Common myeloid progenitor, CD34-positive (primary cell): ENCODE measurements around the gene PRRT4.

ENCODE experiments used
- CTCF ChIA-PET: fragments of 350-600 bp; sonication (Branson Sonifier 250); formaldehyde crosslinking; loops from one replicate; lab custom pipeline; 2021; ENCODE audit warnings: antibody characterized with exemption; lab: Charles Lee
- POLR2A ChIA-PET: fragments of 350-600 bp; sonication (Branson Sonifier 250); formaldehyde crosslinking; loops from one replicate; lab custom pipeline; 2021; ENCODE audit warnings: antibody characterized with exemption; lab: Charles Lee
- DNase-seq, 3 donors: peaks; one replicate each; pipeline versions ENCODE4 v3.0.0 to v3.0.0-alpha.2; 2013
- H3K27ac ChIP-seq, 2 experiments: 1 replicate in 1 of 2; 2 replicates in 1 of 2; pipeline ENCODE4 v1.7.0; 2013; ENCODE audit warnings: inconsistent platforms in 2 of 2, low read length in 2 of 2, mild to moderate bottlenecking in 2 of 2, low read depth in 1 of 2, moderate library complexity in 1 of 2; ENCODE audit not compliant: severe bottlenecking in 2 of 2, insufficient read depth in 1 of 2, poor library complexity in 1 of 2
- H3K27me3 ChIP-seq, 5 experiments: replicated peaks in 2 of 5; 1 replicate in 3 of 5; 2 replicates in 2 of 5; pipeline versions ENCODE4 v1.6.1 to v1.7.0; 2013; ENCODE audit warnings: low read length in 4 of 5, mild to moderate bottlenecking in 2 of 5, moderate library complexity in 2 of 5, inconsistent platforms in 1 of 5; ENCODE audit not compliant: insufficient read depth in 5 of 5, control insufficient read depth in 4 of 5
- H3K36me3 ChIP-seq, 4 experiments: 1 replicate in 2 of 4; 2 replicates in 2 of 4; pipeline versions ENCODE4 v1.6.1 to v1.7.0; 2013; ENCODE audit warnings: low read length in 3 of 4, control low read depth in 1 of 4, mild to moderate bottlenecking in 1 of 4; ENCODE audit not compliant: control insufficient read depth in 4 of 4, insufficient read depth in 4 of 4
- H3K4me1 ChIP-seq, 4 experiments: 1 replicate in 3 of 4; 2 replicates in 1 of 4; pipeline versions ENCODE4 v1.6.1 to v1.7.1; 2013; ENCODE audit warnings: low read length in 3 of 4, mild to moderate bottlenecking in 3 of 4, control low read depth in 1 of 4, inconsistent platforms in 1 of 4, moderate library complexity in 1 of 4; ENCODE audit not compliant: control insufficient read depth in 4 of 4, insufficient read depth in 4 of 4; ENCODE audit errors: control extremely low read depth in 1 of 4
- H3K4me3 ChIP-seq, 7 experiments: 1 replicate in 4 of 7; 2 replicates in 3 of 7; pipeline versions ENCODE4 v1.5.1 to v1.7.0; 2013; ENCODE audit warnings: mild to moderate bottlenecking in 7 of 7, low read length in 6 of 7, moderate library complexity in 6 of 7, inconsistent platforms in 2 of 7, low read depth in 2 of 7, control low read depth in 1 of 7; ENCODE audit not compliant: insufficient read depth in 4 of 7, control insufficient read depth in 1 of 7; ENCODE audit errors: extremely low read depth in 1 of 7
- H3K9me3 ChIP-seq, 5 experiments: 1 replicate in 4 of 5; 2 replicates in 1 of 5; pipeline versions ENCODE4 v1.6.1 to v1.7.1; 2013; ENCODE audit warnings: low read length in 4 of 5, mild to moderate bottlenecking in 2 of 5, inconsistent platforms in 1 of 5, low read depth in 1 of 5, moderate library complexity in 1 of 5; ENCODE audit not compliant: control insufficient read depth in 4 of 5, insufficient read depth in 2 of 5; ENCODE audit errors: control extremely low read depth in 1 of 5
- WGBS: methylation state at CpG from one replicate; pipeline ENCODE4 v1.1.5; 2013; ENCODE audit not compliant: insufficient coverage; 5-methylcytosine and 5-hydroxymethylcytosine counted together

PRRT4 gene

DNA sequence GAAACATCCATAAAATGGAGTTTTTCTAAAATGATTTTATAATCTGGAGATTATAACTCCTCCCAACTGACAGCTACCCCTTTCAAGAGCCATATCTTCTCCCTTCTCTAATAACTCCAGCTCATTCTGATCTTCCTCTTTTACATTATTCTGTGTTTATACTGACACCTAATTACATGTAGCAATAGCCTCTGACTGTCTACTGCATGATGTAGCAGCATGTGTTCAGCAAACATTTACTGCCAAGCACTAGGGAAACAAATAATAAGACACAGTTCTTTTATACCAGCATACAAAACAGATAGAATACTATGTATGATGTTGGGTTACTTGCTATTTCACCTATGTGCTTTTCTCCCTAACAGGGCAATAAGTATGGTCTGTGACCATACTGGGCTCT is 38.5 kb downstream of the PRRT4 start:
- no peaks in the 10 kb centered on the region for H3K9me3 ChIP-seq
- no peak for DNase-seq
- CTCF ChIA-PET = interaction anchor here (0.6 to 3.2 kb wide), 11 partner anchors 12 to 615 kb away, joined by 3 to 18 read pairs (median 4); partner anchors contain the start of genes LRRC4 and RBM28
- no peak overlapping the region for H3K4me3 ChIP-seq
- no peak overlapping the region for H3K27ac ChIP-seq
- peaks cover 12 to 52% (median 38%) of the 10 kb centered on the region in 4 experiments for H3K36me3 ChIP-seq
- peaks cover 25 to 50% (median 45%) of the 10 kb centered on the region in 4 experiments for H3K4me1 ChIP-seq
- H3K27me3 ChIP-seq = no peaks in the 10 kb centered on the region
- POLR2A ChIA-PET = no interaction called here

GRCh38 chr7:128322040-128322643 is 39.3 kb downstream of the PRRT4 start:
- POLR2A ChIA-PET = interaction anchor here (0.6 kb wide), 1 partner anchor 102 kb away, joined by 3 read pairs; no protein-coding TSS in a partner anchor
- Histone ChIP-seq H3K36me3 (peaks cover 12 to 57% (median 39%) of the 10 kb centered on the region in 4 experiments), H3K27me3 (no peaks in the 10 kb centered on the region), H3K27ac (no peak overlapping the region), H3K4me1 (peaks cover 25 to 59% (median 54%) of the 10 kb centered on the region in 4 experiments), H3K9me3 (no peaks in the 10 kb centered on the region), H3K4me3 (no peak overlapping the region)
- DNase-seq = peak; percentile 70 to 84 (median 80)
- whole genome bisulfite sequencing = 0% methylated on average over 1 of the region's 3 CpGs
- CTCF ChIA-PET = interaction anchor here (0.6 to 3.2 kb wide), 27 partner anchors 12 to 631 kb away, joined by 3 to 18 read pairs (median 4); partner anchors contain the start of genes LRRC4 and RBM28

DNA sequence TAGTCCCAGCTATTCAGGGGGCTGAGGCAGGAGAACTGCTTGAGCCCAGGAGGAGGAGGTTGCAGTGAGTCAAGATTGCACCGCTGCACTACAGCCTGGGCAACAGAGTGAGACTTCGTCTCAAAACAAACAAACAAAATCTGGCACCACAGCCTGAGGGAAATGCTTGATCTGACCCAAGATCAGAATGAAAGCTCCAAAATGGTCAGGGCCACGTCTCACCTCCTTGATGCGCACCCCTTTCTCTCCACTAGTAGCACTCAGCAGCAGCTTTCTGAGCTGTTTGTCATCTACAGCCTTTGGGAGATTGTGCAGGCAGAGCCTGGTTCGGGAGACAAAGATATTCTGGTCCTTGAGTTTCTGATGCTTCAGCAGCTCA is 40.5 kb downstream of the PRRT4 start:
- peak in 1 of 3 donors; percentile 39 for DNase-seq
- peak overlapping the region in 1 of 2 experiments; percentile 56 for H3K27ac ChIP-seq
- H3K4me1 ChIP-seq = peaks cover 25 to 68% (median 58%) of the 10 kb centered on the region in 4 experiments
- no peaks in the 10 kb centered on the region for H3K9me3 ChIP-seq
- ChIA-PET CTCF (interaction anchor here (1.2 to 3.2 kb wide), 14 partner anchors 11 to 616 kb away, joined by 3 to 18 read pairs (median 4); no protein-coding TSS in a partner anchor), POLR2A (interaction anchor here (0.7 kb wide), 1 partner anchor 14 kb away, joined by 3 read pairs; no protein-coding TSS in a partner anchor)
- peaks cover 12 to 56% (median 34%) of the 10 kb centered on the region in 4 experiments for H3K36me3 ChIP-seq
- 71% methylated on average over 4 of the region's 5 CpGs for WGBS
- H3K4me3 ChIP-seq = peak overlapping the region in 1 of 7 experiments; percentile 4
- H3K27me3 ChIP-seq = no peaks in the 10 kb centered on the region

DNA sequence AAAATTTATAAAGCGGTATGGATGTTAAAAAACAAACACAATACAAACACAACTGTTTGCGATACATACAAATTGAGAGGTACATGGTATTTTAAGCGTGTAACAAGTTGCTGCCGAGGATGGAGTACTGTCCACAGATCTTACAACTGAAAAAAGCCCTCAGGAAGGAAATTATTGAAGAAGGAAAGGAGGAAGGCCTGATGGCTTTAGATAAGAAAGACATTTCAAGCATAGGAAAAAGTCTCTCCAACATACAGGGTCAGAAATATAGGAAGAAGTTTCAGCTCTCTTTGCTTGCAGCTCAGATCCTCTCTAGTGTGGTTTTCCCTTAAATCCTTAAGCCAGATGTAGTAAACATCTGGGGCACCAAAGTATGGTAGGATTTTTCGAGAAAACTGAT is 42.8 kb downstream of the PRRT4 start:
- CTCF ChIA-PET = interaction anchor here (0.8 to 1.2 kb wide), 2 partner anchors 48 to 612 kb away, joined by 3 read pairs; no protein-coding TSS in a partner anchor
- peak overlapping the region in 3 of 7 experiments; percentile 5 to 57 (median 22) for H3K4me3 ChIP-seq
- POLR2A ChIA-PET = interaction anchor here (0.6 to 0.7 kb wide), 3 partner anchors 47 to 404 kb away, joined by 3 to 6 read pairs (median 4); no protein-coding TSS in a partner anchor
- no peaks in the 10 kb centered on the region for H3K27me3 ChIP-seq
- peaks cover 7 to 54% (median 32%) of the 10 kb centered on the region in 4 experiments for H3K36me3 ChIP-seq
- no peaks in the 10 kb centered on the region for H3K9me3 ChIP-seq
- DNase-seq = peak; percentile 55 to 72 (median 61)
- 0% methylated on average over 1 of the region's 5 CpGs for WGBS
- peaks cover 27 to 85% (median 67%) of the 10 kb centered on the region in 4 experiments for H3K4me1 ChIP-seq
- peak overlapping the region; percentile 33 to 65 for H3K27ac ChIP-seq

DNA sequence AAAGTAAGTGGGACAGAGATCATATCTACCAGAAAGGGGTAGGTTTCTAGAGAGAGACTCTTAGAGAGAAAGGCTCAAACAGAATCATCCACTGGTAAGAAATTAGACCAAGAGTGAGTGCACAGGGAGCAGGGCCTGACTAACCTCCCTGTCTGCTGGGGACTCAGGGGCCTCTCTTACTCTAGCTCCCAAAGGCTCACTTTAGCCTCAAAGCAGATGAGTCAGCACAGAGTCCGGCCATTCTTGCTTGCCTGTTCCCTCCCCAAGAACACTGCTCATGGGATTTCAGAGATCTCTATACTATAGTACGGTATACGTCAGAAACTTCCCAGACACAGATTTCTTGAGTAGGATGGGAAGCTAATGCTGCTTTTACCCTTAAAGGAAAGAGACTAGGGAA is 50.5 kb downstream of the PRRT4 start:
- POLR2A ChIA-PET = interaction anchor here (0.6 kb wide), 1 partner anchor 75 kb away, joined by 3 read pairs; no protein-coding TSS in a partner anchor

DNA sequence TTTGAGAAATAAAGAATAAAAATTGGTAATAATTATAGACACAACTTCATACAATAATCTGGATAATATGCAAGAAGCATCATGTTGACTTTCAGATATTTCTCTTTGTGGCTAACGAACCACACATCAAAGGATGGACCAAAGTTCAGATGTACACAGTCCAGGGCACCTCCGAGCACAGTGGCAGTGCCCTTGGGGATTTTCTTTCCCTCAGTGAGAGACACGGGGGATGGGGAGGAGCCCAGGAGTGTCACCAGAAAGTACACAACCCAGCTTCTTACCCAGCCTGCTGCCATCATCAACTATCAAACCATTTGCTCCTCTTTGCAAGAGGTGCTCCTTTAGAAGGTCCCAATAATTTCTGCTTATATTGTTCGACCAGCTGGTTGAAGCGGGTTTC is 51.0 kb downstream of the PRRT4 start:
- Histone ChIP-seq H3K4me3 (no peak overlapping the region), H3K36me3 (peaks cover 18 to 89% (median 78%) of the 10 kb centered on the region in 4 experiments), H3K9me3 (no peaks in the 10 kb centered on the region), H3K27me3 (no peaks in the 10 kb centered on the region), H3K4me1 (peaks cover 0 to 12% (median 9%) of the 10 kb centered on the region in 4 experiments), H3K27ac (no peak overlapping the region)
- 81% methylated on average over 3 of the region's 5 CpGs for WGBS
- DNase-seq = no peak
- POLR2A ChIA-PET = no interaction called here
- CTCF ChIA-PET = interaction anchor here (2.0 kb wide), 1 partner anchor 11 kb away, joined by 5 read pairs; no protein-coding TSS in a partner anchor

More for the DNA sequence above, 50.5 kb downstream of the PRRT4 start:
- H3K4me1 ChIP-seq = peaks cover 2 to 17% (median 10%) of the 10 kb centered on the region in 4 experiments
- 100% methylated on average over 3 of the region's 3 CpGs for WGBS
- DNase-seq = no peak
- peaks cover 18 to 88% (median 79%) of the 10 kb centered on the region in 4 experiments for H3K36me3 ChIP-seq
- H3K4me3 ChIP-seq = no peak overlapping the region
- no peaks in the 10 kb centered on the region for H3K27me3 ChIP-seq
- H3K27ac ChIP-seq = no peak overlapping the region
- CTCF ChIA-PET = interaction anchor here (2.0 kb wide), 1 partner anchor 10 kb away, joined by 5 read pairs; no protein-coding TSS in a partner anchor
- no peaks in the 10 kb centered on the region for H3K9me3 ChIP-seq
